Duodenal mucosa (tissue), 2 donors: ENCODE measurements around the gene RALBP1.

Experiments used
- H3K27ac ChIP-seq: one replicate; pipeline ENCODE4 v1.7.0; 2013; ENCODE audit warnings: low read depth, low read length
- H3K27me3 ChIP-seq, 2 donors: one replicate each; pipeline ENCODE4 v1.7.0; 2013; ENCODE audit warnings: low read length in 2 of 2, control low read depth in 1 of 2; ENCODE audit not compliant: insufficient read depth in 2 of 2, control insufficient read depth in 1 of 2
- H3K36me3 ChIP-seq, 2 donors: one replicate each; pipeline ENCODE4 v1.7.0; 2013; ENCODE audit warnings: low read length in 2 of 2, control low read depth in 1 of 2; ENCODE audit not compliant: insufficient read depth in 2 of 2, control insufficient read depth in 1 of 2
- H3K4me1 ChIP-seq, 2 donors: one replicate each; pipeline ENCODE4 v1.7.0; 2013; ENCODE audit warnings: low read length in 2 of 2, control low read depth in 1 of 2; ENCODE audit not compliant: insufficient read depth in 2 of 2, control insufficient read depth in 1 of 2
- H3K4me3 ChIP-seq, 2 donors: one replicate each; pipeline ENCODE4 v1.7.0; 2013; ENCODE audit warnings: low read length in 2 of 2, low read depth in 1 of 2
- H3K9ac ChIP-seq, 2 donors: one replicate each; pipeline ENCODE4 v1.7.0; 2013; ENCODE audit warnings: low read length in 2 of 2, low read depth in 1 of 2
- H3K9me3 ChIP-seq, 2 donors: one replicate each; pipeline ENCODE4 v1.7.0; 2013; ENCODE audit warnings: low read length in 2 of 2, control low read depth in 1 of 2; ENCODE audit not compliant: control insufficient read depth in 1 of 2

RALBP1 gene

DNA sequence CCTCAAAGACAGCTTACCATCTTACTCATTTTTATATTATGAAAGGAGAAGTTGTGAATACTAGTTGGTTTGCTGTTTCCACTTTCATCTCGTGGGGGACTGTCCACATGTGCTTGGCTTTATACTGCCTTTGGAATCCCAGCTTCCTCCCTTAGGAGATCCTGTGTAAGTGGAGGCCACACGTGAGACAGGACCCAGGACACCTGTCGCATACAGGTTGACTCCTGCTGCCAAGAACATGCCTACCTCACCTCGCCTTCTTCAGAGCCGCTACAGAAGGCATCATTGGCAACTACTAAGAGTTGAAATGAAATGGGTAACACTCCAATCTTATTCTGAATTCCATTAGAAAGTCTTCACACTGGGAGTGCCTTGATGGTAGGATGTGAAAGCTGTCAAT lies 69.7 kb downstream of the RALBP1 start:
- no peak overlapping the region for H3K4me3 ChIP-seq
- peaks cover 0 to 3% of the 10 kb centered on the region in 2 donors for H3K4me1 ChIP-seq
- no peaks in the 10 kb centered on the region for H3K9me3 ChIP-seq
- peaks cover 28 to 34% of the 10 kb centered on the region in 2 donors for H3K36me3 ChIP-seq
- no peak overlapping the region for H3K9ac ChIP-seq
- no peak overlapping the region for H3K27ac ChIP-seq
- H3K27me3 ChIP-seq = no peaks in the 10 kb centered on the region

DNA sequence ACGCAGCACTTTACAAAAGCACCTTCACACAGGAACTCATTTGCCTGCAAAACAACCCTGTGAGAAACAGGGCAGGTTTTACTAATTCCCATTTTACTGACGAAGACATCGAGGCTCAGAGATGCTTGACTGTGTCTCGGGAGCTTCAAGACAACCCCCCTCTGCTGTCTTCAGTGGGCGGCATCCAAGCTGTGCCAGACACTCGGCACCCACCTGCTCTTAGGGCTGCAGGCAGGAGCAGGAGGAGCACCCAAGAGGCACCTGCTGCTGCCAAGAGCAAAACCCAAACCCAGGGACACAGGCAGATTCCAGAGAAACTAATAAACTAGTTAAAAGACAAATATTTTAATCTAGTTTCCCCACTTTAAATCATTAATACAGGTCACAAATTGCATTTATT lies 71.2 kb downstream of the RALBP1 start:
- Histone ChIP-seq H3K9ac (no peak overlapping the region), H3K4me3 (no peak overlapping the region), H3K9me3 (no peaks in the 10 kb centered on the region), H3K4me1 (peaks cover 0 to 3% of the 10 kb centered on the region in 2 donors), H3K27ac (no peak overlapping the region), H3K27me3 (no peaks in the 10 kb centered on the region), H3K36me3 (peaks cover 38 to 48% of the 10 kb centered on the region in 2 donors)

DNA sequence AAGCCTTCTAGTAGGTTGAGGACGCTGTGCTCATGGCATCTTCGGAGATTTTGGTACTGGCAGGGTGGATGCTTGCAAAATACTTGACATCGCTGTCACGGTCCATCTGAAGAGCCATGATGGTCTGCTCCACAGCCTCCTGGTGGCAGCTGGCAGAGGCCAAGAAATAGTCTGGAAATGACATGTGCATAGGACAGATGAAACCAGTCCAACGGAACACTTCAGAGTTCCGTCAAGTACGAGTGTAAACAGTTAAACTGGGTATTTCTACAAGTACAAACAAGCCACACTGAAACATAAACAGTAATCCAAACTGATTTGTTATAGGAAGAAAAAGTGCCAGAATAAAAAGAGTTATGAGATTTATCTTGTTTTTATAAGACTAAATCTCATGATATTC lies 72.5 kb downstream of the RALBP1 start:
- Histone ChIP-seq H3K27ac (no peak overlapping the region), H3K4me1 (peaks cover 0 to 3% of the 10 kb centered on the region in 2 donors), H3K27me3 (no peaks in the 10 kb centered on the region), H3K9ac (no peak overlapping the region), H3K9me3 (no peaks in the 10 kb centered on the region), H3K4me3 (no peak overlapping the region), H3K36me3 (peaks cover 46 to 61% of the 10 kb centered on the region in 2 donors)

DNA sequence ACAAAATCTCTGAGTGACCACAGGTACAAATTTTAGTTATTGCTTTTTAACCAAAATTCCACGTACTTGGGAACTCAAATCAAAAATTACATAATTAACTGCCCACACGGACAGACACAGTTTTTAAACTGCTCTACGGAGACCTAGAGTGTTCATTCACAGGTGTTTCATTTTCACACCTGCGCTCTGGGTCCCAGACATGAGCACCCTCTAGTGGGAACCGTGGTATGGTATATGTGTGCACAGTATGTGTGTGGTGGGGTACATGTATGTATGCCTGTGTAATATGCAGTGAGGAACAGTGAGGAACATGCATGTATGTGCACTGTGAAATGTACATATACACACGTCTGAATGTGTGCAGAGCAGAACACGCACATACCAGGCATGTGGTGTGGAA lies 74.1 kb downstream of the RALBP1 start:
- Histone ChIP-seq H3K27ac (no peak overlapping the region), H3K27me3 (no peaks in the 10 kb centered on the region), H3K36me3 (peaks cover 56 to 73% of the 10 kb centered on the region in 2 donors), H3K9ac (no peak overlapping the region), H3K9me3 (no peaks in the 10 kb centered on the region), H3K4me1 (peaks cover 0 to 3% of the 10 kb centered on the region in 2 donors), H3K4me3 (no peak overlapping the region)

DNA sequence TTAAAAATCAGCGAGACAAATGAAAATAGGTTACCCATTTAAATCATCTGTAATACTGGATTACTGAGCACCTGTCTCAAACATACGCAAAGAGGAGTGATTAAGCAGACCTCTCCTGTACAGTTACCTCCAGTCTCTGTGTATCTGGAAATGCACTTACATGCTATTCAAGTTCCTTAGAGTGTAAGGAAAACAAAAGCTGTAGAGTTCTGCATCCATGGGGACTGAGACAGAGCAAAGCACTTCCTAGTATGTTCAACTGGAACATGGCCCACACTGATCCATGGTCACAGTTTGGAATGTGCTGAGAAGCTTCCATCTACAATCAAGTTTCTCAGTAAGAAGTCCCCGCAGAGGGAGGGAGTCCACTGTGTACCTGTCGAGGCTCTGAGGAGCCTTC lies 75.1 kb downstream of the RALBP1 start:
- H3K4me3 ChIP-seq = no peak overlapping the region
- H3K36me3 ChIP-seq = peaks cover 56 to 83% of the 10 kb centered on the region in 2 donors
- H3K27me3 ChIP-seq = no peaks in the 10 kb centered on the region
- no peak overlapping the region for H3K9ac ChIP-seq
- H3K9me3 ChIP-seq = no peaks in the 10 kb centered on the region
- peaks cover 0 to 3% of the 10 kb centered on the region in 2 donors for H3K4me1 ChIP-seq
- H3K27ac ChIP-seq = no peak overlapping the region

DNA sequence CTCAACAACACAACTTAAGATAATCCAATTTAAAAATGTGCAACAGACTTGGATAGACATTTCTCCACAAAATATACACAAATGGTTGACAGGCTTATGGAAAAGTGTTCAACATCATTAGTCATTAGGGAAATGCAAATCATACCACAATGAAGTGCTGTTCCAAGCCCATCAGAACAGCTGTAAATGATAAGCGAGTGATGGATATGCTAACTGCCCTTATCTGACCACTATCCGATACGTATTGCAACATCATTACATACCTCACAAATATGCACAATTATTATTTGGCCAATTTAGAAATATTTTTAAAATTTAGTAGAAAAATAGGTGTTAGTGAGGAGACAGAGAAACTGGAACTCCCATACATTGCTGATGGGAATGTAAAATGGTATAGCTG lies 76.9 kb downstream of the RALBP1 start:
- H3K4me1 ChIP-seq = peaks cover 0 to 3% of the 10 kb centered on the region in 2 donors
- H3K36me3 ChIP-seq = peaks cover 52 to 79% of the 10 kb centered on the region in 2 donors
- H3K9me3 ChIP-seq = no peaks in the 10 kb centered on the region
- no peak overlapping the region for H3K4me3 ChIP-seq
- H3K27ac ChIP-seq = no peak overlapping the region
- no peak overlapping the region for H3K9ac ChIP-seq
- no peaks in the 10 kb centered on the region for H3K27me3 ChIP-seq

DNA sequence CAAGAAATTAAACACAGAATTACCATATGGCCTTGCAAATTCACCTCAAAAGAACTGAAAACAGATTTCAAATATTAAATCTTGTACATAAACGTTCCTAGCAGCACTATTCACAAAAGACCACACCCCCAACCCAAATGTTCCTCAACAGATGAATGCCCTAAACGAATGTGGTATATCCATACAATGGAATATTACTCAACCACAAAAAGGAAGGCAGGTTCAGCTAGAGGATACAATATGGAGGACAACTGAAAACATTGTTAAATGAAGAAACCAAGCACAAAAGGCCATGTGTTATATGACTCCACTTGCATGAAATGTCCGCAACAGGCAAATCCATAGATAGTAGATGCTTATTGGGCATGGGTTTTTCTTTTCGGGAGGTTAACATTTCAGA lies 77.3 kb downstream of the RALBP1 start:
- Histone ChIP-seq H3K9ac (no peak overlapping the region), H3K9me3 (no peaks in the 10 kb centered on the region), H3K27ac (no peak overlapping the region), H3K27me3 (no peaks in the 10 kb centered on the region), H3K4me1 (peaks cover 0 to 1% of the 10 kb centered on the region in 2 donors), H3K36me3 (peaks cover 52 to 79% of the 10 kb centered on the region in 2 donors), H3K4me3 (no peak overlapping the region)

DNA sequence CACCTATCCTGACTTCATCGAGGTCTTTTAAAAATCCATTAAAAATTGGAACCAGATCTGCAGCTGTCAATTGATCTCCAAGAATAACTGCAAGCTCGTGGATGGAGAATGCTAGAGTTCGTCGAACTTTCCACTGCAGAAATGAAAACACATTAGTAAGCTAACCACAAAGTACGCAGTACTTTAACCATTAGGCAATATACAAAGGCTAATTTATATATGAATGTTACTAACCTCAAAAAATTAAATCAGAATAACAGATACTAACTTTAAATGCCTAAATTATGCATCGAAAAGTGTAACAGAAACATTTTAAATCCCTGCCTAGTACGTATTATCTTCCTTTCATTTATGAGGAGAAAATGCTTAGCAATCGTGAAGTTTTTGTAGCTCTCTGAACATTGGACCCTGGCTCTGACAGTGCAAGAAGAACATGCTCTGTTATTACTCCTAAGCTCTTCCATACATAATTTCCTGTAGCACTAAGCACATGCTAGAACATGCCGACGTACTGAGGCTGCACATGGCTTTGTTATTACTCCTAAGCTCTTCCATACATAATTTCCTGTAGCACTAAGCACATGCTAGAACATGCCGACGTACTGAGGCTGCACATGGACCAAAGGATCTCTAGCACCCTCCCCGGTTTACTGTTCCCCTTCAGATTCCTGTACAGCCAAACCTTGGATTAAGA lies 82.1 kb downstream of the RALBP1 start:
- H3K36me3 ChIP-seq = peaks cover 42 to 72% of the 10 kb centered on the region in 2 donors
- no peak overlapping the region for H3K9ac ChIP-seq
- H3K27me3 ChIP-seq = no peaks in the 10 kb centered on the region
- no peak overlapping the region for H3K4me3 ChIP-seq
- H3K27ac ChIP-seq = no peak overlapping the region
- H3K4me1 ChIP-seq = no peaks in the 10 kb centered on the region
- no peaks in the 10 kb centered on the region for H3K9me3 ChIP-seq

DNA sequence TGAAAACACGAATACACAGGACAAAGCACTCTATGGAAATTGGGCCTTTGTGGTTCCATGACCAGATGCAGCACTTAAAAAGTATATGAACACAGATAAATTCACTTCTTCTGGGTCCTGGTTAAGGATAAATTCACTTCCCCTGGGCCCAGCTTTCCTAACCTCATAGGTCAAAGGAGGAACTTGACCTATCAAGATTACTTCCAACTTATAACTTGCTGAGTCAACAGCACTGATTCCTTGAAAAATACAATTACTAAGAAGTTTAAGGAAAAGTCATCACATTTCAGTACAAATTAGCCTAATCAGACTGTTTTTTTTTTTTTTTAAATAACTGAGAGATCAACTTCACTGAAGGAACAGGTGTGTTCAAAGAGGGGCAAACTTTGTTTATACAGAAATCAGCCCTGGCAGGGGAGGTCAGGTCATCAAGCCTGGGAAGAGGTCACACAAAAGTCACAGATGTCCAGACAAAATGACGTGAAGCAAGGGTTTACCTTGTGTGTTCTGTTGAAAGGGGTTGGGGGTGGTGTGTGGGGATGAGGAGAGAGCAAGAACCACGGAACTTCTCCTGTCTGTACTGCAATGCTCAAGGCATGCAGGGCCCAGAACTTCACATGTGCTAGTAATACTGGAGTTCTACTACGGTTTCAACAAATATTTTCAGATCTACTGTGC lies 83.2 kb downstream of the RALBP1 start:
- Histone ChIP-seq H3K36me3 (peaks cover 42 to 71% of the 10 kb centered on the region in 2 donors), H3K4me3 (no peak overlapping the region)

DNA sequence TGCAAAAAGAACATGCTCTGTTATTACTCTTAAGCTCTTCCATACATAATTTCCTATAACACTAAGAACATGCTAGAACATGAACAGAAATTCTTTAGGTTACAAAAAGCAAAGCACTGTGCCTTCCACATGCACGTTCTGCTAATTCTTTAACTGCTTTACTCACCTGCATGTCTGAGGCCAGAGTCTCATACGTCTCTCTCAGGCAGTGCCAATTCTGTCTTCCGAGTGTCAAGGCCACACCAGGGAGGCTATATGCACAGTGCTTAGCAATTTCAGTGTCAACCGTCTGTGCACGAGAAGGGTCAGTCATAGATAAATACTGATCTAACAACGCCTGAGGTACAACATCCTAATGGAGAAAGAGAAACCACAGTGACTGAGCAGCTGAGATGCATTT lies 83.9 kb downstream of the RALBP1 start:
- H3K4me3 ChIP-seq = no peak overlapping the region
- H3K27me3 ChIP-seq = no peaks in the 10 kb centered on the region
- H3K27ac ChIP-seq = no peak overlapping the region
- no peaks in the 10 kb centered on the region for H3K9me3 ChIP-seq
- peaks cover 38 to 68% of the 10 kb centered on the region in 2 donors for H3K36me3 ChIP-seq
- H3K9ac ChIP-seq = no peak overlapping the region
- no peaks in the 10 kb centered on the region for H3K4me1 ChIP-seq

More for the DNA sequence above, 83.2 kb downstream of the RALBP1 start:
- no peak overlapping the region for H3K27ac ChIP-seq
- no peaks in the 10 kb centered on the region for H3K27me3 ChIP-seq
- H3K4me1 ChIP-seq = no peaks in the 10 kb centered on the region
- no peaks in the 10 kb centered on the region for H3K9me3 ChIP-seq
- H3K9ac ChIP-seq = no peak overlapping the region
